SH-SY5Y (cell line): ENCODE data around the gene ESYT3.

Experiments
- GATA2 ChIP-seq: IDR thresholded peaks from 2 replicates; pipeline ENCODE4 v1.6.1; 2011; ENCODE audit warnings: mild to moderate bottlenecking, low read depth, low read length
- GATA3 ChIP-seq: IDR thresholded peaks from 2 replicates; pipeline ENCODE4 v1.6.1; 2011; ENCODE audit warnings: low read depth, mild to moderate bottlenecking, low read length, moderate library complexity

- TF ChIP-seq GATA3 (no peak), GATA2 (no peak)
These were observed 77.5 kb downstream of the ESYT3 start for GRCh38 chr3:138511945-138512344.
